Mucosa of stomach (tissue), 1 donor: ENCODE measurements around the gene MUSTN1.

Experiments used
- H3K27me3 ChIP-seq: one replicate; pipeline ENCODE4 v1.7.0; 2013; ENCODE audit warnings: mild to moderate bottlenecking, low read length; ENCODE audit not compliant: control insufficient read depth, insufficient read depth
- H3K36me3 ChIP-seq: one replicate; pipeline ENCODE4 v1.7.0; 2013; ENCODE audit warnings: low read length; ENCODE audit not compliant: control insufficient read depth, insufficient read depth
- H3K4me1 ChIP-seq: one replicate; pipeline ENCODE4 v1.7.0; 2013; ENCODE audit warnings: mild to moderate bottlenecking, low read length; ENCODE audit not compliant: control insufficient read depth, insufficient read depth
- H3K4me3 ChIP-seq: one replicate; pipeline ENCODE4 v1.7.0; 2013; ENCODE audit warnings: low read length
- H3K9ac ChIP-seq: one replicate; pipeline ENCODE4 v1.7.0; 2013; ENCODE audit warnings: mild to moderate bottlenecking, low read length, moderate library complexity
- H3K9me3 ChIP-seq: one replicate; pipeline ENCODE4 v1.7.0; 2013; ENCODE audit warnings: mild to moderate bottlenecking, low read length, moderate library complexity; ENCODE audit not compliant: control insufficient read depth
- donor health status: Pancreatic carcinoma.

The MUSTN1 gene

GRCh38 chr3:52848617-52849016 lies 13.8 kb upstream of the MUSTN1 start:
- Histone ChIP-seq H3K36me3 (peaks cover 6% of the 10 kb centered on the region), H3K4me1 (peaks cover 9% of the 10 kb centered on the region), H3K4me3 (no peak overlapping the region), H3K9ac (no peak overlapping the region), H3K9me3 (no peaks in the 10 kb centered on the region), H3K27me3 (no peaks in the 10 kb centered on the region)

GRCh38 chr3:52847726-52848125 lies 12.9 kb upstream of the MUSTN1 start:
- Histone ChIP-seq H3K36me3 (peaks cover 13% of the 10 kb centered on the region), H3K9me3 (no peaks in the 10 kb centered on the region)

GRCh38 chr3:52847241-52847640 lies 12.4 kb upstream of the MUSTN1 start:
- Histone ChIP-seq H3K27me3 (no peaks in the 10 kb centered on the region), H3K36me3 (peaks cover 13% of the 10 kb centered on the region), H3K9ac (no peak overlapping the region), H3K4me1 (peaks cover 16% of the 10 kb centered on the region), H3K4me3 (no peak overlapping the region), H3K9me3 (no peaks in the 10 kb centered on the region)

More at GRCh38 chr3:52847726-52848125, 12.9 kb upstream of the MUSTN1 start:
- peaks cover 16% of the 10 kb centered on the region for H3K4me1 ChIP-seq
- no peak overlapping the region for H3K9ac ChIP-seq
- H3K4me3 ChIP-seq, result no peak overlapping the region
- no peaks in the 10 kb centered on the region for H3K27me3 ChIP-seq

GRCh38 chr3:52846432-52846965 lies 11.7 kb upstream of the MUSTN1 start:
- Histone ChIP-seq H3K27me3 (no peaks in the 10 kb centered on the region), H3K4me1 (peaks cover 16% of the 10 kb centered on the region), H3K9me3 (no peaks in the 10 kb centered on the region), H3K36me3 (peaks cover 13% of the 10 kb centered on the region), H3K4me3 (no peak overlapping the region), H3K9ac (no peak overlapping the region)

GRCh38 chr3:52845691-52846431 lies 11.0 kb upstream of the MUSTN1 start:
- peaks cover 13% of the 10 kb centered on the region for H3K36me3 ChIP-seq
- peaks cover 16% of the 10 kb centered on the region for H3K4me1 ChIP-seq
- H3K9ac ChIP-seq, result no peak overlapping the region
- H3K4me3 ChIP-seq, result no peak overlapping the region
- H3K27me3 ChIP-seq, result no peaks in the 10 kb centered on the region
- H3K9me3 ChIP-seq, result no peaks in the 10 kb centered on the region

GRCh38 chr3:52845157-52845556 lies 10.3 kb upstream of the MUSTN1 start:
- H3K9me3 ChIP-seq, result no peaks in the 10 kb centered on the region
- peaks cover 16% of the 10 kb centered on the region for H3K4me1 ChIP-seq
- H3K9ac ChIP-seq, result no peak overlapping the region
- peaks cover 13% of the 10 kb centered on the region for H3K36me3 ChIP-seq
- no peaks in the 10 kb centered on the region for H3K27me3 ChIP-seq
- no peak overlapping the region for H3K4me3 ChIP-seq

- H3K4me3 ChIP-seq, result no peak overlapping the region
- peaks cover 16% of the 10 kb centered on the region for H3K4me1 ChIP-seq
- H3K36me3 ChIP-seq, result peaks cover 13% of the 10 kb centered on the region
- no peak overlapping the region for H3K9ac ChIP-seq
- no peaks in the 10 kb centered on the region for H3K27me3 ChIP-seq
- H3K9me3 ChIP-seq, result no peaks in the 10 kb centered on the region
Measured at GRCh38 chr3:52844290-52844975, 9.6 kb upstream of the MUSTN1 start.

- peaks cover 9% of the 10 kb centered on the region for H3K36me3 ChIP-seq
- peaks cover 16% of the 10 kb centered on the region for H3K4me1 ChIP-seq
- no peak overlapping the region for H3K4me3 ChIP-seq
- no peaks in the 10 kb centered on the region for H3K9me3 ChIP-seq
- no peak overlapping the region for H3K9ac ChIP-seq
- H3K27me3 ChIP-seq, result no peaks in the 10 kb centered on the region
Measured at GRCh38 chr3:52843881-52844280, 9.1 kb upstream of the MUSTN1 start.

- no peaks in the 10 kb centered on the region for H3K9me3 ChIP-seq
- peaks cover 6% of the 10 kb centered on the region for H3K36me3 ChIP-seq
- no peaks in the 10 kb centered on the region for H3K27me3 ChIP-seq
- peaks cover 16% of the 10 kb centered on the region for H3K4me1 ChIP-seq
- no peak overlapping the region for H3K9ac ChIP-seq
- H3K4me3 ChIP-seq, result no peak overlapping the region
Measured at GRCh38 chr3:52843108-52843865, 8.5 kb upstream of the MUSTN1 start.

- Histone ChIP-seq H3K9me3 (no peaks in the 10 kb centered on the region), H3K4me3 (no peak overlapping the region), H3K27me3 (no peaks in the 10 kb centered on the region), H3K4me1 (peaks cover 16% of the 10 kb centered on the region), H3K9ac (no peak overlapping the region), H3K36me3 (peaks cover 6% of the 10 kb centered on the region)
Measured at GRCh38 chr3:52842424-52842823, 7.6 kb upstream of the MUSTN1 start.

GRCh38 chr3:52841981-52842340 lies 7.1 kb upstream of the MUSTN1 start:
- Histone ChIP-seq H3K9me3 (no peaks in the 10 kb centered on the region), H3K4me3 (no peak overlapping the region), H3K9ac (no peak overlapping the region), H3K27me3 (no peaks in the 10 kb centered on the region), H3K36me3 (peaks cover 6% of the 10 kb centered on the region), H3K4me1 (peaks cover 16% of the 10 kb centered on the region)
